GM19452 (cell line): Measurements from ENCODE around the gene TIMM13.

Source experiments
- ATAC-seq: cut with Tn5 transposase; IDR thresholded peaks from one replicate; pipeline ENCODE4 v1.9.1; 2021; ENCODE audit not compliant: unreplicated experiment

TIMM13 gene

GRCh38 chr19:2387367-2388288 is 39.8 kb downstream of the TIMM13 start:
- ATAC-seq, result no peak

- no peak for ATAC-seq
These were observed 42.2 kb downstream of the TIMM13 start for GRCh38 chr19:2385053-2385721.

GRCh38 chr19:2382530-2383222 is 44.7 kb downstream of the TIMM13 start:
- no peak for ATAC-seq

- ATAC-seq, result no peak
These were observed 46.1 kb downstream of the TIMM13 start for GRCh38 chr19:2381148-2381820.

GRCh38 chr19:2380567-2380966 is 46.8 kb downstream of the TIMM13 start:
- no peak for ATAC-seq

GRCh38 chr19:2376784-2377519 is 50.4 kb downstream of the TIMM13 start:
- no peak for ATAC-seq
